OCI-LY7 (cell line): ENCODE measurements around the gene GALNT17.

Experiments
- CTCF ChIP-seq: fragments of 200-600 bp; sonication (generic); conservative IDR thresholded peaks from 2 replicates; pipeline ENCODE4 v1.5.1; 2014; ENCODE audit warnings: mild to moderate bottlenecking, antibody characterized with exemption, low read length, moderate library complexity, mixed read lengths
- EZH2phosphoT487 ChIP-seq: fragments of 200-600 bp; sonication (generic); IDR thresholded peaks from 2 replicates; pipeline ENCODE4 v1.6.1; 2018; ENCODE audit warnings: low read depth, borderline replicate concordance, mild to moderate bottlenecking, mixed run types, antibody characterized with exemption, low read length, moderate library complexity, mixed read lengths

- TF ChIP-seq CTCF = no peak
- no peak for TF ChIP-seq EZH2phosphoT487
Measured at GRCh38 chr7:71377062-71377461, 245.1 kb downstream of the GALNT17 start.
